Measurements from ENCODE around the gene TSPAN3. TPM values are rescaled to one million over a fixed set of nuclear protein-coding genes. Genes with fewer than 3 reads are reported as not detected.
A peak's percentile ranks its signal among the peaks of the same experiment; 100 is the strongest.

Gene TSPAN3
- total RNA-seq, 1 donor from 2014 or later = 236 TPM

GRCh38 chr15:77087213-77087612, 16.3 kb upstream of the TSPAN3 start:
- H3K27me3 ChIP-seq (ENCODE audit: control insufficient read depth in 3 of 3, insufficient read depth in 3 of 3, low read length in 3 of 3) = no peaks in the 10 kb centered on the region

DNA sequence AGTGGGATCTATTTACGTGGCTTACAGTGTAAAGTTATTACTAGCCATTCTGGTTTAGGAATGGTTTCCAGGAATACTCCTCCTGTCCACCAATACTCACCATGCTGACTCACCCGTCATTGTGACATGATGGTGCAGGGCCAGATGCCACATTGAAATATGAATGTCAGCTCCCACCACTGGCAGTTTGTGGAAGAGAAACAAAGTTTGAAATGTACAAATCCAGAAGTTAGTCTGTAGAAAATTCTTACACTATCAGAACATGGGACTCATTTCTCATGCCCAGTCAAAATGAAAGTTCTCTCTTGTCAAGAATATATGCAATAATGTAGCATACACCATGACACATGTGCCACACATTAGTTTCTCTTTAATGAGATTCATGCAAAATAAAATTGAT, 14.4 kb upstream of the TSPAN3 start:
- no peak overlapping the region for H3K9ac ChIP-seq (ENCODE audit: low read depth in 1 of 3, low read length in 3 of 3)
- H3K4me3 ChIP-seq (ENCODE audit: low read length in 3 of 3) = no peak overlapping the region
- H3K27ac ChIP-seq (ENCODE audit: low read depth, low read length) = peak overlapping the region; percentile 64

More at GRCh38 chr15:77087213-77087612, 16.3 kb upstream of the TSPAN3 start:
- Histone ChIP-seq H3K9me3 (ENCODE audit: control insufficient read depth in 3 of 3, low read length in 3 of 3) (no peaks in the 10 kb centered on the region), H3K9ac (ENCODE audit: low read depth in 1 of 3, low read length in 3 of 3) (no peak overlapping the region), H3K36me3 (ENCODE audit: control insufficient read depth in 3 of 3, insufficient read depth in 3 of 3, low read length in 3 of 3) (no peaks in the 10 kb centered on the region), H3K4me1 (ENCODE audit: control insufficient read depth in 3 of 3, insufficient read depth in 3 of 3, low read length in 3 of 3) (peaks cover 0 to 17% (median 7%) of the 10 kb centered on the region in 3 donors), H3K4me3 (ENCODE audit: low read length in 3 of 3) (no peak overlapping the region), H3K27ac (ENCODE audit: low read depth, low read length) (no peak overlapping the region)

GRCh38 chr15:77084436-77084835, 13.5 kb upstream of the TSPAN3 start:
- peak overlapping the region; percentile 64 for H3K27ac ChIP-seq (ENCODE audit: low read depth, low read length)
- H3K9ac ChIP-seq (ENCODE audit: low read depth in 1 of 3, low read length in 3 of 3) = no peak overlapping the region
- H3K27me3 ChIP-seq (ENCODE audit: control insufficient read depth in 3 of 3, insufficient read depth in 3 of 3, low read length in 3 of 3) = no peaks in the 10 kb centered on the region
- H3K4me1 ChIP-seq (ENCODE audit: control insufficient read depth in 3 of 3, insufficient read depth in 3 of 3, low read length in 3 of 3) = peaks cover 0 to 17% (median 7%) of the 10 kb centered on the region in 3 donors
- no peaks in the 10 kb centered on the region for H3K36me3 ChIP-seq (ENCODE audit: control insufficient read depth in 3 of 3, insufficient read depth in 3 of 3, low read length in 3 of 3)
- H3K9me3 ChIP-seq (ENCODE audit: control insufficient read depth in 3 of 3, low read length in 3 of 3) = no peaks in the 10 kb centered on the region
- no peak overlapping the region for H3K4me3 ChIP-seq (ENCODE audit: low read length in 3 of 3)

More for the DNA sequence above, 14.4 kb upstream of the TSPAN3 start:
- Histone ChIP-seq H3K9me3 (ENCODE audit: control insufficient read depth in 3 of 3, low read length in 3 of 3) (no peaks in the 10 kb centered on the region), H3K4me1 (ENCODE audit: control insufficient read depth in 3 of 3, insufficient read depth in 3 of 3, low read length in 3 of 3) (peaks cover 0 to 17% (median 7%) of the 10 kb centered on the region in 3 donors), H3K27me3 (ENCODE audit: control insufficient read depth in 3 of 3, insufficient read depth in 3 of 3, low read length in 3 of 3) (no peaks in the 10 kb centered on the region), H3K36me3 (ENCODE audit: control insufficient read depth in 3 of 3, insufficient read depth in 3 of 3, low read length in 3 of 3) (no peaks in the 10 kb centered on the region)

DNA sequence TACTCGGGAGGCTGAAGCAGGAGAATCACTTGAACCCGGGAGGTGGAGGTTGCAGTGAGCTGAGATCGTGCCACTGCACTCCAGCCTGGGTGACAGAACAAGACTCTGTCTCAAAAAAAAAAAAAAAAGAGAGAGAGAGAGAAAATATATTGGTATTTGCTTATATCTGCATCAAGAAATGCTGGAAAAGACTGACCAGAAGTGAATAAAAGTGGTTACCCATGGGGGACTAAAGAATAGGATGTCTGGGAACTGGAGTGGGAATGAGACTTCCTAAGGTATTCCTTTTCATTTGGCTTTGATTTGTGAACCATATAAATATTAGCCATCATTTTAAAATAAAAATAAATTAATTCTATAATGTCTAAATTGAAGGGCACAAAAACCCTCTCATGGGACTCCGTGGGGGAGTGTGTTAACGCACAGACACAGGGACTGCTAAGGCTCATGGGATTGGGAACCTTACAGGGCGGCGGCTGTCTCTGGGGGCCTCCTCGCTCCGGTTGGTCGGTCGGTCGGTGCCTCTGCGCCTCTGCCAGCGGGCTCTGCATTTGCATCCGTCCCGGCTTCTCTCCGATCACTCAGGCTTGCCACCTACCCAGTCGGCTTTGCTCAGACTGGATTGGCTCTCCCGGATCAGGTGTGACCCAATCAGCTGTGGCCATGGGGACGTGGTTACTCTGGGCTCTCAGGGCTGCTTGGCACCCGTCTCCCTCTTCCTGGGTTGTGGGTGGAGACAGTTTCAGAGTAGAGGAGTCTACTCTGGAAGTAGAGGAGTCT, 12.7 kb upstream of the TSPAN3 start:
- peak overlapping the region; percentile 41 to 72 (median 57) for H3K4me3 ChIP-seq (ENCODE audit: low read length in 3 of 3)
- H3K9me3 ChIP-seq (ENCODE audit: control insufficient read depth in 3 of 3, low read length in 3 of 3) = no peaks in the 10 kb centered on the region
- H3K36me3 ChIP-seq (ENCODE audit: control insufficient read depth in 3 of 3, insufficient read depth in 3 of 3, low read length in 3 of 3) = no peaks in the 10 kb centered on the region
- H3K9ac ChIP-seq (ENCODE audit: low read depth in 1 of 3, low read length in 3 of 3) = peak overlapping the region; percentile 39 to 65 (median 54)
- H3K27ac ChIP-seq (ENCODE audit: low read depth, low read length) = peak overlapping the region; percentile 64
- peaks cover 0 to 17% (median 7%) of the 10 kb centered on the region in 3 donors for H3K4me1 ChIP-seq (ENCODE audit: control insufficient read depth in 3 of 3, insufficient read depth in 3 of 3, low read length in 3 of 3)
- H3K27me3 ChIP-seq (ENCODE audit: control insufficient read depth in 3 of 3, insufficient read depth in 3 of 3, low read length in 3 of 3) = no peaks in the 10 kb centered on the region

DNA sequence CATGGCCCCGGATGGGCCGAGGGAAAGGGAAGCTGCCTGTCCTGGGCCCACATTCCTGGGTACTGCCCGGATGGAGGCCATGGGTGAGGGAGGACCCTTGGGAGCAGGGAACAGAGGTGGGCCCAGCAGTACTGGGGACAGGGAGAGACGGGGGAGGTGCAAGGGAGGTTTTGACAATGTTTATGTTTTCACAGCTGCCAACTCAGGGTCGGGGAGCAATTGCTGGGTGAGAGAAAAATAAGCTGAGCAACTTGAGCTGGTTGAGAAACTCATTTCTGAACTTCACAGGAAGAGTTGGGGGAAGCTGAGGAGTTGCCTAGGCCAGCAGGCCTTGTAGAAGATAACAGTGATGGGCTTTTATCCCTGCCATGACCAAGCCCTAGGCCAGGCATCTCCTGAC, 11.1 kb upstream of the TSPAN3 start:
- H3K4me1 ChIP-seq (ENCODE audit: control insufficient read depth in 3 of 3, insufficient read depth in 3 of 3, low read length in 3 of 3) = peaks cover 0 to 17% (median 7%) of the 10 kb centered on the region in 3 donors
- H3K9ac ChIP-seq (ENCODE audit: low read depth in 1 of 3, low read length in 3 of 3) = no peak overlapping the region
- no peak overlapping the region for H3K4me3 ChIP-seq (ENCODE audit: low read length in 3 of 3)
- no peaks in the 10 kb centered on the region for H3K36me3 ChIP-seq (ENCODE audit: control insufficient read depth in 3 of 3, insufficient read depth in 3 of 3, low read length in 3 of 3)
- no peaks in the 10 kb centered on the region for H3K27me3 ChIP-seq (ENCODE audit: control insufficient read depth in 3 of 3, insufficient read depth in 3 of 3, low read length in 3 of 3)
- no peak overlapping the region for H3K27ac ChIP-seq (ENCODE audit: low read depth, low read length)
- no peaks in the 10 kb centered on the region for H3K9me3 ChIP-seq (ENCODE audit: control insufficient read depth in 3 of 3, low read length in 3 of 3)

DNA sequence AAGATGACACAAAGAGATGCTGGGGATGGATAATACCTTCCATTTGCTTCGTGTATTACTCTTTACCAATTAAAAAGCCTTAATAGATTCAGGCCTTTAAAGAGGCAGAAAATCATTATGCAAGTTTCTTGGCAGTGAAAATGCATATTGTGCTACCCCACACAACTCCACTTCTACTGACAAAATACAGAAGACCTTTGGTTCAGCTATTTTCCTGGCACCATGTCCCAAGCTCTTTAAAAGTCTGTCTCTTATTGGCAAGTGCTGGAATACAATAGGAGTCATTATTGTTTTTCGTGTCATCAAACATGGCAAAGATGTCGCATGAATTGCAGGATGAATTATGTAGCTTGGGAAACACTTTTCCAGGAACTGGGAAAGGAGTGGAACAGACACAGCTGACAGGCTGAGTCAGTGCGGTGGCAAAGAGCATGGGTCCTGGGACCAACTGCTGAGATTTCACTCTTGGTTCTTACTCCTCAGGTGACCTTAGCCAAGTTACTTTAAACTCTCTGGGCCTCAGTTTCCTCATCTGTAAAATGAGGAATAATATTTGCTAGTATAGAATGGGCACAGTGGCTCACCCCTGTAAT, 5.5 kb upstream of the TSPAN3 start:
- Histone ChIP-seq H3K36me3 (ENCODE audit: control insufficient read depth in 3 of 3, insufficient read depth in 3 of 3, low read length in 3 of 3) (no peaks in the 10 kb centered on the region), H3K4me1 (ENCODE audit: control insufficient read depth in 3 of 3, insufficient read depth in 3 of 3, low read length in 3 of 3) (peaks cover 3 to 4% (median 4%) of the 10 kb centered on the region in 3 donors), H3K9ac (ENCODE audit: low read depth in 1 of 3, low read length in 3 of 3) (no peak overlapping the region), H3K4me3 (ENCODE audit: low read length in 3 of 3) (no peak overlapping the region), H3K27ac (ENCODE audit: low read depth, low read length) (no peak overlapping the region), H3K27me3 (ENCODE audit: control insufficient read depth in 3 of 3, insufficient read depth in 3 of 3, low read length in 3 of 3) (no peaks in the 10 kb centered on the region), H3K9me3 (ENCODE audit: control insufficient read depth in 3 of 3, low read length in 3 of 3) (no peaks in the 10 kb centered on the region)

- H3K27ac ChIP-seq (ENCODE audit: low read depth, low read length) = no peak overlapping the region
- H3K36me3 ChIP-seq (ENCODE audit: control insufficient read depth in 3 of 3, insufficient read depth in 3 of 3, low read length in 3 of 3) = no peaks in the 10 kb centered on the region
- H3K9me3 ChIP-seq (ENCODE audit: control insufficient read depth in 3 of 3, low read length in 3 of 3) = no peaks in the 10 kb centered on the region
- H3K4me3 ChIP-seq (ENCODE audit: low read length in 3 of 3) = no peak overlapping the region
- H3K27me3 ChIP-seq (ENCODE audit: control insufficient read depth in 3 of 3, insufficient read depth in 3 of 3, low read length in 3 of 3) = no peaks in the 10 kb centered on the region
- H3K9ac ChIP-seq (ENCODE audit: low read depth in 1 of 3, low read length in 3 of 3) = no peak overlapping the region
- H3K4me1 ChIP-seq (ENCODE audit: control insufficient read depth in 3 of 3, insufficient read depth in 3 of 3, low read length in 3 of 3) = peaks cover 6 to 8% (median 7%) of the 10 kb centered on the region in 3 donors
Measured at GRCh38 chr15:77075528-77075927, 4.6 kb upstream of the TSPAN3 start.

DNA sequence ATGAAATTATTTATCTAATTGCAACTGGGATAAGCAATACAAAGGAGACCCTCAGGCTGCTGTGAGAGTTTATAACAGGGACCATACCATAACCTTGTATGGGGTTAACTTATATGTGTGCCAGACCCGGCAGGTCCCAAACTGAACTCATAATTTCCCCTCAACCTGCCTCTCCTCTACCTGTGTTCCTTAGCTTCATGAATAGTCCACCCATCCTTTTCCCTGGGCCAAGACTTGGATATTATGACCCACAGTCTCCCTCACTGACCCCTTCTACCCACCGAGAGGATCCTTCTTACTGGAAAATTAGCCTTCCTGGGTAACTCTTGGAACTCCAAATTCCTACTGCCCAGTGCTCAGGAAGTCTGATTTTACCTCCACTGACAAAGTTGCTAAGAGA, 3.4 kb upstream of the TSPAN3 start:
- H3K27me3 ChIP-seq (ENCODE audit: control insufficient read depth in 3 of 3, insufficient read depth in 3 of 3, low read length in 3 of 3) = no peaks in the 10 kb centered on the region
- H3K4me3 ChIP-seq (ENCODE audit: low read length in 3 of 3) = no peak overlapping the region

GRCh38 chr15:77071305-77072223, 655 bp upstream of the TSPAN3 start:
- peaks cover 17 to 27% (median 23%) of the 10 kb centered on the region in 3 donors for H3K4me1 ChIP-seq (ENCODE audit: control insufficient read depth in 3 of 3, insufficient read depth in 3 of 3, low read length in 3 of 3)
- H3K27me3 ChIP-seq (ENCODE audit: control insufficient read depth in 3 of 3, insufficient read depth in 3 of 3, low read length in 3 of 3) = no peaks in the 10 kb centered on the region
- H3K4me3 ChIP-seq (ENCODE audit: low read length in 3 of 3) = peak overlapping the region; percentile 65 to 84 (median 69)
- H3K36me3 ChIP-seq (ENCODE audit: control insufficient read depth in 3 of 3, insufficient read depth in 3 of 3, low read length in 3 of 3) = no peaks in the 10 kb centered on the region
- H3K9me3 ChIP-seq (ENCODE audit: control insufficient read depth in 3 of 3, low read length in 3 of 3) = no peaks in the 10 kb centered on the region
- H3K27ac ChIP-seq (ENCODE audit: low read depth, low read length) = peak overlapping the region; percentile 80
- peak overlapping the region in 1 of 3 donors; percentile 92 for H3K9ac ChIP-seq (ENCODE audit: low read depth in 1 of 3, low read length in 3 of 3)

More for the DNA sequence above, 3.4 kb upstream of the TSPAN3 start:
- H3K9me3 ChIP-seq (ENCODE audit: control insufficient read depth in 3 of 3, low read length in 3 of 3) = no peaks in the 10 kb centered on the region
- no peaks in the 10 kb centered on the region for H3K36me3 ChIP-seq (ENCODE audit: control insufficient read depth in 3 of 3, insufficient read depth in 3 of 3, low read length in 3 of 3)
- H3K4me1 ChIP-seq (ENCODE audit: control insufficient read depth in 3 of 3, insufficient read depth in 3 of 3, low read length in 3 of 3) = peaks cover 13% of the 10 kb centered on the region in 3 donors
- no peak overlapping the region for H3K27ac ChIP-seq (ENCODE audit: low read depth, low read length)
- no peak overlapping the region for H3K9ac ChIP-seq (ENCODE audit: low read depth in 1 of 3, low read length in 3 of 3)
